ENCODE measurements around the gene CFAP141. TPM values are rescaled to one million over a fixed set of nuclear protein-coding genes. Genes with fewer than 3 reads are reported as not detected.

Gene CFAP141
- polyA plus RNA-seq, 1 donor from 2014 or later: not detected

DNA sequence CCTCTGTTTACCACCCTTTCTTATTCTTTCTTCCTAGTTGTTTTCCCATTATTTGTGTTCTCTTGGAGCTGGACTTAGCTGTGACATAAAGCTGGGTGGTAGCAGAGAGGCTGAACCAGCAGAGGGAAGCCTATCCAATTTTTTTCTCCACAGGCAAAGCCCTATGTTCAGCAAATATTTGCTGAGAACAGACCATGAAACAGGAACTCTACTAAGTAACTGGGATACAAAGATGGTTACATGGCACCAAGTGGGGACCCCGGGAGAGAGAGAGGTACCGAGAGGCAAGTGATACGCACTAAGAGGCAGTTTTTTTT, 6.6 kb downstream of the CFAP141 start:
- H2AFZ ChIP-seq (ENCODE audit: low read depth, low read length): no peak overlapping the region
- H3K79me2 ChIP-seq (replicated peaks; ENCODE audit: insufficient read depth, low read length): no peaks in the 10 kb centered on the region
- H4K20me1 ChIP-seq (ENCODE audit: insufficient read depth): no peaks in the 10 kb centered on the region
- no peak overlapping the region for H3K9ac ChIP-seq (ENCODE audit: low read length)
- H3K27ac ChIP-seq (ENCODE audit: low read length): no peak overlapping the region
- no peak for TF ChIP-seq CTCF (IDR thresholded peaks at IDR 0.05; ENCODE audit: poor library complexity, severe bottlenecking)
- TF ChIP-seq REST (IDR thresholded peaks at IDR 0.05; ENCODE audit: borderline replicate concordance): no peak
- TF ChIP-seq EP300 (conservative IDR thresholded peaks at IDR 0.05; ENCODE audit: poor library complexity, severe bottlenecking): no peak
- no peak for TF ChIP-seq POLR2AphosphoS5 (IDR thresholded peaks at IDR 0.05)
- TF ChIP-seq EZH2 (IDR thresholded peaks at IDR 0.05; ENCODE audit: borderline replicate concordance, insufficient read depth, low read length, poor library complexity, severe bottlenecking): no peak
- no peak for TF ChIP-seq MXI1 (conservative IDR thresholded peaks at IDR 0.05; ENCODE audit: poor library complexity, severe bottlenecking)
- no peak for TF ChIP-seq RAD21 (conservative IDR thresholded peaks at IDR 0.05)
- TF ChIP-seq SMC3 (conservative IDR thresholded peaks at IDR 0.05; ENCODE audit: poor library complexity): no peak
- no peak for TF ChIP-seq TAF1 (IDR thresholded peaks at IDR 0.05; ENCODE audit: low read depth)
- no peaks in the 10 kb centered on the region for H3K9me2 ChIP-seq (ENCODE audit: insufficient read depth, low read length)
- no peak overlapping the region for H3K4me3 ChIP-seq (ENCODE audit: low read length)
- no peaks in the 10 kb centered on the region for H3K9me3 ChIP-seq (ENCODE audit: low read length)
- no peaks in the 10 kb centered on the region for H3K27me3 ChIP-seq (ENCODE audit: insufficient read depth, low read depth, low read length)
- no peaks in the 10 kb centered on the region for H3K36me3 ChIP-seq (ENCODE audit: insufficient read depth, low read length)
- H3F3A ChIP-seq (ENCODE audit: insufficient read depth, low read length, poor library complexity, severe bottlenecking): no peaks in the 10 kb centered on the region
- no peak overlapping the region for H3K4me2 ChIP-seq (ENCODE audit: low read length)

GRCh38 chr1:154198756-154199562, 7.2 kb downstream of the CFAP141 start:
- no peaks in the 10 kb centered on the region for H3K27me3 ChIP-seq (ENCODE audit: insufficient read depth, low read depth, low read length)
- no peak overlapping the region for H2AFZ ChIP-seq (ENCODE audit: low read depth, low read length)
- no peaks in the 10 kb centered on the region for H3K36me3 ChIP-seq (ENCODE audit: insufficient read depth, low read length)
- no peak overlapping the region for H3K4me2 ChIP-seq (ENCODE audit: low read length)
- H3K9me2 ChIP-seq (ENCODE audit: insufficient read depth, low read length): no peaks in the 10 kb centered on the region
- H3F3A ChIP-seq (ENCODE audit: insufficient read depth, low read length, poor library complexity, severe bottlenecking): no peaks in the 10 kb centered on the region
- H3K27ac ChIP-seq (ENCODE audit: low read length): no peak overlapping the region
- no peaks in the 10 kb centered on the region for H3K9me3 ChIP-seq (ENCODE audit: low read length)
- H3K9ac ChIP-seq (ENCODE audit: low read length): no peak overlapping the region
- H3K4me3 ChIP-seq (ENCODE audit: low read length): no peak overlapping the region
- TF ChIP-seq CTCF (IDR thresholded peaks at IDR 0.05; ENCODE audit: poor library complexity, severe bottlenecking): peak; percentile 60
- peak; percentile 52 for TF ChIP-seq SMC3 (conservative IDR thresholded peaks at IDR 0.05; ENCODE audit: poor library complexity)
- TF ChIP-seq MXI1 (conservative IDR thresholded peaks at IDR 0.05; ENCODE audit: poor library complexity, severe bottlenecking): no peak
- no peak for TF ChIP-seq REST (IDR thresholded peaks at IDR 0.05; ENCODE audit: borderline replicate concordance)
- TF ChIP-seq RAD21 (conservative IDR thresholded peaks at IDR 0.05): peak; percentile 43
- no peak for TF ChIP-seq POLR2AphosphoS5 (IDR thresholded peaks at IDR 0.05)
- H3K79me2 ChIP-seq (replicated peaks; ENCODE audit: insufficient read depth, low read length): no peaks in the 10 kb centered on the region
- H4K20me1 ChIP-seq (ENCODE audit: insufficient read depth): no peaks in the 10 kb centered on the region
